HUES6 (cell line): ENCODE results near the gene FAM151A.
"Not testable (repeated sequence)": the region's sequence is repeated elsewhere in the genome, so short reads cannot be mapped to it uniquely, and the experiment has no call there.

Experiments
- H3K27ac ChIP-seq: 2 replicates; pipeline ENCODE4 v1.7.0; 2013; ENCODE audit warnings: low read depth, mild to moderate bottlenecking, low read length, inconsistent platforms
- H3K27me3 ChIP-seq: 2 replicates; pipeline ENCODE4 v1.6.1; 2013; ENCODE audit warnings: low read length; ENCODE audit not compliant: control insufficient read depth, insufficient read depth
- H3K36me3 ChIP-seq: 2 replicates; pipeline ENCODE4 v1.6.1; 2013; ENCODE audit warnings: low read length; ENCODE audit not compliant: control insufficient read depth, insufficient read depth
- H3K4me1 ChIP-seq: 2 replicates; pipeline ENCODE4 v1.6.1; 2013; ENCODE audit warnings: low read length; ENCODE audit not compliant: control insufficient read depth, insufficient read depth
- H3K4me3 ChIP-seq: 2 replicates; pipeline ENCODE4 v1.5.1; 2013; ENCODE audit warnings: low read depth, low read length
- H3K9ac ChIP-seq: one replicate; pipeline ENCODE4 v1.6.1; 2013; ENCODE audit warnings: mild to moderate bottlenecking, low read length
- H3K9me3 ChIP-seq: 2 replicates; pipeline ENCODE4 v1.6.1; 2013; ENCODE audit warnings: low read depth, low read length; ENCODE audit not compliant: control insufficient read depth, insufficient read depth

The FAM151A gene

DNA sequence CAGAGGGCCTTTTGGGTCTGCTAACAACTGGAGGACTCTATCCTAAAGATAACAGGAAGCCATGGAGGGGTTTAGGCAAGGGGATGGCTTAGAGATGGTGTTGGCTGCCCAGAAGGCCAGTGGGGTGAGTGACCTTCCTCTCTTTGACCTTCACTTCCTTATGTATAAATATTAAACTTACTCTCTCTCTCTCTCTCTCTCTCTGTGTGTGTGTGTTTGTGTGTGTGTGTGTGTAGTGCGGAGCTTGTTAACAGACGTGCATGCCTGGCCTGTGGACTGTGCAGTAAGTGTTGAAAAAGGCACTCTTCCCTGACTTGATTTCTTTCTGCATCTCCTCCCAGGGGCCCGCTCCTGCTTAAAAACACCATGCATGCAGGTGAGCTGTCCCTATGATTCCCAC lies 28.3 kb upstream of the FAM151A start:
- Histone ChIP-seq H3K4me1 (no peaks in the 10 kb centered on the region), H3K36me3 (no peaks in the 10 kb centered on the region), H3K9ac (no peak overlapping the region), H3K27me3 (no peaks in the 10 kb centered on the region; the same call in 1 of the 2 replicates), H3K9me3 (no peaks in the 10 kb centered on the region), H3K27ac (no peak overlapping the region), H3K4me3 (no peak overlapping the region)

GRCh38 chr1:54650417-54650816 lies 27.1 kb upstream of the FAM151A start:
- Histone ChIP-seq H3K4me1 (no peaks in the 10 kb centered on the region), H3K27ac (no peak overlapping the region), H3K4me3 (no peak overlapping the region)

GRCh38 chr1:54649921-54650320 lies 26.6 kb upstream of the FAM151A start:
- Histone ChIP-seq H3K27ac (no peak overlapping the region), H3K36me3 (no peaks in the 10 kb centered on the region), H3K4me1 (no peaks in the 10 kb centered on the region), H3K4me3 (no peak overlapping the region), H3K9me3 (peaks cover under 1% of the 10 kb centered on the region; the same call in 1 of the 2 replicates), H3K27me3 (no peaks in the 10 kb centered on the region; the same call in 1 of the 2 replicates), H3K9ac (no peak overlapping the region)

More at GRCh38 chr1:54650417-54650816, 27.1 kb upstream of the FAM151A start:
- no peak overlapping the region for H3K9ac ChIP-seq
- no peaks in the 10 kb centered on the region for H3K36me3 ChIP-seq
- no peaks in the 10 kb centered on the region for H3K9me3 ChIP-seq
- no peaks in the 10 kb centered on the region; the same call in 1 of the 2 replicates for H3K27me3 ChIP-seq

GRCh38 chr1:54649130-54649898 lies 26.0 kb upstream of the FAM151A start:
- Histone ChIP-seq H3K4me3 (no peak overlapping the region), H3K9me3 (peaks cover 5% of the 10 kb centered on the region; the same call in 1 of the 2 replicates), H3K27me3 (no peaks in the 10 kb centered on the region; the same call in 1 of the 2 replicates), H3K9ac (no peak overlapping the region), H3K27ac (no peak overlapping the region), H3K4me1 (no peaks in the 10 kb centered on the region), H3K36me3 (no peaks in the 10 kb centered on the region)

DNA sequence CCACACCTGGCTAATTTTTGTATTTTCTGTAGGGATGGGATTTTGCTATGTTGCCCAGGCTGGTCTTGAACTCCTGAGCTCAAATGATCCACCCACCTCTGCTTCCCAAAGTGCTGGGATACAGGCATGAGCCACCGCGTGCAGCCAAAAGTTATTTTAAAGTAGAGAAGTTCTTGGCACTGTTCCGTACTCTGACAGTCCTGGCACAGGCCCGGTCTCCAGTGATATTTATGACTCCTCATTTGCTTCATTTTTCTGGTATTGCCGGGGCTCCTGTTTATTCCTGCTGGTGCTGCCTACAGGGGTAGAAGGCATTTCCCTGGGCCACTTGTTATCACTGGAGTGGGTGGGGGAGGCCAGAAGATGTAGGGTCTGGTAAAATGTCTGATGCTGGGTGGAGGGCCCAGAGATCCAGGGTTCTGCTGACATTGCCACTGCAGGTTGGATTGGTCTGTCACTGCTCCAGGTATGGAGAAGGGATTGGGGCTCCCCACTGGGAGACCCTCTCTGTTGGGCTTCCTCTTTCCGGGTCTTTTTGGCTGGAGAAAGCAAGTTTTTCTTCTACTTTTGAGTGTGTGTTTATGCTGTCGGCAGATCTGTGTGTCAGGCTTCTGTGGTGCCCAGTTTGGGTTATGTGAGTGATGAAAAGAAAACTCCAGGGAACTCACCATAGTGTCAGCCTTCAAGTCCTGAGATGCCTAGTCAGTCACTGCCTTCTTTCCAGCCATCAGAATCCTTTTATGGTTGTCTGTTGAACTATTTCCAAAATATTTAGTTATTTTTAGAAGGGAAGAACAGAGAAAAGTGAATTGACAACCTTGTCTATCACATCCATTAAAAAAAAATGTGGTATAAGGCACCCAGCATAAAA lies 22.7 kb upstream of the FAM151A start:
- Histone ChIP-seq H3K36me3 (no peaks in the 10 kb centered on the region), H3K27me3 (no peaks in the 10 kb centered on the region; the same call in 1 of the 2 replicates), H3K27ac (no peak overlapping the region)

DNA sequence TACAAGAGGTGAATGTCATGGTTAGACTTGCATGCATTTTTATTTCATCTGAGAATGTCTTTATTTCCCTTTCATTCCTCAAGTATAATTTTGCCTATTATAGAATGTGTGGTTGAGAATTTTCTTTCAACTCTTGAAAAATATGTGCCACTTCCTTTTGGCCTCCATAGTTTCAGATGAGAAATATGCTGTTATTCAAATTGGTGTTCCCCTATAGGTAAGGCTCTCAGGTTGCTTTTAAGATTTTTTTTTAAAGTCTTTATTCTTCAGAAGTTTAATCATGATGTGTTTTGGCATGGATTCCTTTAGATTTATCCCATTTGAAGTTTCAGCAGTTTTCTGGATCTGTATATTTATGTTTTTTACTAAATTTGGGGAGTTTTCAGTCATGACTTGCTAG lies 20.4 kb upstream of the FAM151A start:
- no peak overlapping the region for H3K9ac ChIP-seq
- H3K27me3 ChIP-seq = no peaks in the 10 kb centered on the region
- no peaks in the 10 kb centered on the region for H3K36me3 ChIP-seq
- H3K9me3 ChIP-seq = peaks cover 16% of the 10 kb centered on the region
- no peak overlapping the region for H3K4me3 ChIP-seq
- H3K4me1 ChIP-seq = no peaks in the 10 kb centered on the region
- no peak overlapping the region for H3K27ac ChIP-seq

More for the DNA sequence above, 22.7 kb upstream of the FAM151A start:
- Histone ChIP-seq H3K9me3 (peaks cover 16% of the 10 kb centered on the region), H3K4me1 (no peaks in the 10 kb centered on the region), H3K9ac (no peak overlapping the region), H3K4me3 (no peak overlapping the region)

DNA sequence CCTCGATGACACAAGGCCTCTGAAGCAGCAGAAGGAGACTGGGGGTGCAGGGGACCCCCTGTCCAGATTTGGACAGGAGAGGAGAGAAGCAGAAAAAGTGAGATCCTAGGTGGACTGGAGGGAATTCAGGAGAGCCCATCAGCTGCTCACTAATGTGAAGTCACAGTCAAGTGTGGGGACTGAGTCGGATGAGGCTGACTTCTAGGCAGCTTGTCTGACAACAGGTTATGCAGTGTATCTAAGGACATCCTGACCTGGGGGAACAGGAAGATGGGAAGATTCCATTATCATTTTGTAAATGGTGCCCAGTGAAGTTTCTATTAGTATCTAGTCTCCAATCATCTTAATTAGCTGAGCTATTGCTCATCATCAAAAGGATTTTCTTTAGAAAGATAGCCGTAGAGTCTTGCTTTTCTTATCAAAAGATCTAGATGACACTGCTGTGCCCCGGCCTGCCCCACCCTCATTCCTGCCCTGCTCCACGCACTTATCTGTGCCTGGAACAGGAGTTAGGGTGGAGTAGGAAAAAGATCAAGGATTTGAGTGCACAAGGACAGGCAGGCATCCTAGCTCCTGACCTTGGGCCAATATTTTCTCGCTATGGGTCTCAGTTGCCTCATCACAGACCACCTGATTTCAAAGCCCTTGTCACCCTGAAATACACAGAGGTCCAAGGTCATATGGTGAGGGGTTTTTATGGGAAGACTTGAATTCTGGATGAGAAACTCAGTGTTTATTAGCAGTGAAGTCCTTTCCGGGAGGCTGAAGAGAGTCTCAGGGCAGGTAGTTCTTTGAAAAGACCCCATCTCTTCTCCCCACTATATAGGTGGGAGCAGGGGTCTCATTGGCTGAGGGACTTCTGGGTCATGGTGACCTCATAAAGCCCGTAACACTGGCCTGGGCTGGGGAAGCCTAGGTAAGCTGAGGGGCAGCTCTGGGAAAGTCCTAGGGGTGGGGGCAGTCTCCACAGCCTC lies 17.8 kb upstream of the FAM151A start, which contains the start of gene MROH7:
MROH7 (plus strand) TSS at position 924 of the 974 bp plus-strand sequence. CDS start 11,141 bp downstream, outside the sequence.
- Histone ChIP-seq H3K4me1 (no peaks in the 10 kb centered on the region), H3K36me3 (no peaks in the 10 kb centered on the region), H3K9ac (no peak within 1 kb of the TSS), H3K27me3 (no peaks in the 10 kb centered on the region), H3K27ac (no peak within 1 kb of the TSS), H3K9me3 (peaks cover 17% of the 10 kb centered on the region), H3K4me3 (no peak within 1 kb of the TSS)

DNA sequence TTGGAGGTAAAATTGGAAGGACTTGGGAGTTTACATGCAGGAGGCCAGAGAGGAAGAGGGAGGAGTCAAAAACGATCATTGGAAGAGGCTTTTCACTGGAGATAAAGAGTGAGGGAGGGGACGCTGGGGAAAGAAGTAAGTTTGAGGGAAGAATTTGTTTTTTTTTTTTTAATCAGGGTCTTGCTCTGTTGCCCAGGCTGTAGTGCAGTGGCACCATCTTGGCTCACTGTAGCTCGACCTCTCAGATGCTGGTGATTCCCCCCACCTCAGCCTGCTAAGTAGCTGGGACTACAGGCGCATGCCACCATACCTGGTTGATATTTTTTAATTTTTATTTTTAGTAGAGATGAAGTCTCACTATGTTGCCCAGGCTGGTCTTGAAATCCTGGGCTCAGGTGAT lies 17.0 kb upstream of the FAM151A start:
- no peaks in the 10 kb centered on the region for H3K36me3 ChIP-seq
- no peak overlapping the region for H3K4me3 ChIP-seq
- no peak overlapping the region for H3K9ac ChIP-seq
- H3K27me3 ChIP-seq = no peaks in the 10 kb centered on the region
- H3K27ac ChIP-seq = no peak overlapping the region
- H3K4me1 ChIP-seq = no peaks in the 10 kb centered on the region
- H3K9me3 ChIP-seq = peaks cover 25% of the 10 kb centered on the region

GRCh38 chr1:54636461-54637446 lies 13.4 kb upstream of the FAM151A start:
- not testable (repeated sequence) for H3K9ac ChIP-seq, H3K27me3 ChIP-seq, H3K27ac ChIP-seq, H3K4me3 ChIP-seq, H3K36me3 ChIP-seq, H3K4me1 ChIP-seq
- peaks cover 16% of the 10 kb centered on the region for H3K9me3 ChIP-seq
